RKO (cell line): Measurements from ENCODE around the gene NEFH.

Source experiments
- DNase-seq: peaks from one replicate; pipeline ENCODE4 v3.0.0-alpha.2; 2016; ENCODE audit warnings: low spot score

NEFH gene

DNA sequence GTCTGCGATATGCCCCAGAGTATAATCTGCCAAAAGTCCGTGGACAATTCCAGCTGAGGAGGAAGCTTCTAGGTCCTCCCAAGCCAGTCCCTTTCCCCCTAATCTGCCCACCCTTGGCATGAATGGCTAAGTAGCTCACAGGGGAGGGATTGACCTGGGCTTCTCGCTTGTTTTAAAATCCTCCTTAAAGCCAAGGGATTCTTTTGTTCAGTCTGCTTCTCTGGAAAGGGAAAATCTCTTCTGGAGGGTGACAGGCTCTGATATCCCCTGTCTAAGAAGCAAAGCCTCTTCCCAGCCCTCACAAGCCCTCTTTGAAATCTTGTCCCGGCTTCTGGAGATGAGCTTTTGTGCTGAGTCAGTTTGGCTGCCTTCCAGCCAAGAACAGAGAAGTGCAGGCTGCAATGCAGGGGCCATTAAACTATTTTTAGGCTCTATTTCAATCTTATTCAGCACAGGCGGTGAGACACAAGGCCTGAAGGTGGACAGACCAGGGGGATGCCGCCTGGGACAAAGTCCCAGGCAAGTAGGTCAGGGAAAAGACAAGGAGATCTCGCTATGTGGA is 23.9 kb downstream of the NEFH start:
- DNase-seq: peak; percentile 11

DNA sequence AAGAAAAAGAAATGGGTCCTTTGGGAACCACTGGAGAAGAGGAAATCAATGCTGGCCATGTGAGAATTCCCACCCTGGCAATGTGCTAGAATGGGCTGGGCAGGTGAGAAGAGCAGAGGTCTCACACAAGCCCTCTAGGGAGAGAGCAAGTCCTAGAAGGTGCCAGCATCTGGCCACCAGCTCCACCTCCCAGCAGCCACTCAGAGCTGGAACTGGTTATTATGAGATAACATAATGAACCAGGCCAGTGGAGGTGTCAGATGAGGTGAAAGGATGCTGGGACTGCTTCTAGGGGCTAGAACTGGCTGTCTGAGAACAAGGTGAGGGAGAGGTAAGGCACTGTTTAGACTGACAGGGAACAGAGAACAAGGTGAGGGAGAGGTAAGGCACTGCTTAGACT is 29.3 kb downstream of the NEFH start:
- no peak for DNase-seq

DNA sequence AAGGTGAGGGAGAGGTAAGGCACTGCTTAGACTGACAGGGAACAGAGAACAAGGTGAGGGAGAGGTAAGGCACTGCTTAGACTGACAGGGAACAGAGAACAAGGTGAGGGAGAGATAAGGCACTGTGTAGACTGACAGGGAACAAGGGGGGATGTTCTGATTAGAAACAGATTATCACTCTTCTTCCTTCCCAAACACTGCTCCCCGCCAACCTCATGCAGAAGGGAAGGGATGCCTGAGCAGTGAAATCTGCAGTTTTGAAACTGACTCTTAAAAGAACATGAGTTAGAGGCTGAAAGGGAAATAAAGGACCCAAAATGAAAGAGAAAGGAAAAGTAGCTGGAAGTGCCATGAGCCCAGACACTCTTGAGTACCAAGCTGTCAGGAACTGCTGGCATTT is 29.8 kb downstream of the NEFH start:
- DNase-seq: no peak

DNA sequence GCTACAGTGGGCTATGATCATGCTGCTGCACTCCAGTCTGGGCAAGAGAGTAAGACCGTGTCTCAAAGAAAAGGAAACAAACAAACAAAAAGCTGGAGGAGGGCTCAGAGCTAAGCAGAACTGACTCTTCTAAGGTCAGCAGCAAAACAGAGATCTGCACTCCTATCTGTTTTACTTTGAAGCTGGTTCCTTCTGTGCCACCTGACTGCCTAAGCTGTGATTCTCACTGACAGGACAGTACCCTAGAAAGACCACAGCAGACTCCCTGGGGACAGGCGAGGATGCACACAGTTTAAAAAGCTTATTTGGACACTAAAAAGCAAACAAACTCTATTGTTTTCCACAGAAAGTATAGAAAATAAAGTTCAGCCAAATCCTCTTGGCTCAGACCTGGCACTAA is 30.5 kb downstream of the NEFH start:
- no peak for DNase-seq

DNA sequence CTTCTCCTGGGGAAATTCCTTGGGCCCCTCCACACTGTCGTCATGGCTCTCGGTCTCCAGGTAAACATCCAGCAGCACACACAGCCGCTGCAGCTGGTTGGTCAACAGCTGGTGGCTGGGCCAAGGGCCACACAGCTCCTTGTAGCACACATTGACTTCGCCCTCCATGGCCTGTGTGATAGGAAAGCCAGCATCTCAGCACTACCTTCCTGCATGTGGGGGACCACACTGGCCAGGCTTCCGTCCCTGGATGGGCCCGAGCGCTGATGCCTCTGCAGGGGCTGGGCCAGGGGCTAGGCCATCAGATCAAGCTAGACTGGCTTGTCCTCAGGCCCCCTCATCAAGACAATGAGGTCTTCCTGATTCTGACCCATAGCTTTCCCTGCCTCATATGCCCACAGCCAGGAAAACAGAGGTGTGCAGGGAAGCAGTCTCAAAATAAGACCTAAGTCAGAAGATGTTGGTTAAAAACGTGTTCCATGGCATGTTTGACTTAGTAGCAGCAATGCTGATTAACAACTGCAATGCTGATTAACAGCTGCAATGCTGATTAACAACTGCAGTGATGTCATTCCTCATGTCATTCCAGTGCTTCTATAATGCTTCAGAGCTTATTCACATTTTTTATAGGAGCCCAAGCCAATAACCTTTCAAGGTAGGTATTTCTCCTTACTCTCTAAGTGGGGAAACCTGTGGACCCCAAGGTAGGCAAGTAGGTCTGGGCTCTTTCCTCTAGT is 31.3 kb downstream of the NEFH start:
- peak; percentile 12 for DNase-seq

DNA sequence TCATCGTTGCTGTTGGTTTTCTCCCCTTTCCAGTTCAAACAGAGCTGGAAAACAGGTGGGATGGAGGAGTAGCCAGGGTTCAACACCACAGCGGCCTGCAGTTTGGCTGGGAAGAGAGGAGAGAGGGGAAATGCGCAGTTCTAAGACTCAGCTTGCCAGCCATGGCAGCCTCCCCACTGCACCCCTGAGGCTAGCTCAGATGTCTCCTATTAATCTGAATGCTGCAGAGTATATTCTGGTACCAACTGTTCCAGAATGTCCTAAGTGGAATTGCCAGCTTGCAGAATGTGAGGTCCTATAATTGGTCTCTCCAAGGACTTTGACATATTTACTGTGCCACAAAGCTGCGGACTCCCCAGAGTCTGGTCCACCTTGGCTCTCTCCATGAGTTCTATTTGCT is 32.0 kb downstream of the NEFH start:
- DNase-seq: no peak

DNA sequence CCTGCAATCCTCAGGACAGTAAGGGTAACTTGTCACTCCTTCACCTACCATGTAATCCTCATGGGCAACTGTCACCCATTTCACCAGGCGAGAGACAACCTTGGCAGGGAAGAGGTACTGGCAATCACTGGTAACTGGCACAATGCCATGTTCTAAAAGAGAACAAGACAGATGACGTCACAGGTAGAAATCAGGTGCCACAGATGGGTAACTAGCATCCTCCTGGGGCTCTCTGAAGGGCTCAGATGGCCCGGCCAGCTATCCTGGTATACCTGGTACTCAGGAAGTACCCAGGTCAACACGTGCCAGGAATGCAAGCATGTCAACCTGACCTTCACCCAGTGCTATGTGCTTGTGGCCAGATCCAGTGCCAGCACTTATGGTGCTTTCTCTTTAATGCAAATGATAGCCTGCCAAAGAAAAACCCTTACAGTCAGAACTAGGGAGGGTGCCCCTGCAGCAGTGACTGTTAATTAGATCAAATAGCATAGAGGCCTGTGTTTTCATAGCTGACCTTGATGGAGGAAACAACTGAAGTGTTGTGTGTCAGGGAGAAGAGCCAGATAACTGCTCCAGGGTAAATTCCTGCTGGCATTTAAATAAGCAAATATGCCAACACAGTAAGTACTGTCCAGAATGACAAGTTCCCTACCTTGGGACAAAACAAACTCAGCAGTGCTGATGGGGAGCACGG is 37.3 kb downstream of the NEFH start:
- no peak for DNase-seq

DNA sequence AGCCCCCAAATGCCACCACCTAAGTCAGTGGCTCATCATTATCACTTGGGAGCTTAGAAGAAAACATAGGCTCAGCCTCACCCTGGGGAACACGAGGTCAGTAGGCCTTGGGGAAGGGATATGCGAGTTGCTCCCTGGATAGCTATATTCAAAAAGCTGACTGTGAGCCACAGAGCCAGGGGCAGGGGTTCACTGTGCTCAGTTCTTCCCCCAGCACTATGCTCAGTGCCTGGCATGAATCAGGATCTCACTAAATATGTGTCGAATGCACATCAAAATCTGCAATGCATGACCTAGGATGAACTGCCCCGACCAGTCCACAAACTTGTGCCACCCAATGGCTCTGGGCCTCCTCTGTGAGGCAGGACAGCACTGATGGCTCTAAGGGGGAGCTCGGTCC is 38.4 kb downstream of the NEFH start:
- DNase-seq: no peak

DNA sequence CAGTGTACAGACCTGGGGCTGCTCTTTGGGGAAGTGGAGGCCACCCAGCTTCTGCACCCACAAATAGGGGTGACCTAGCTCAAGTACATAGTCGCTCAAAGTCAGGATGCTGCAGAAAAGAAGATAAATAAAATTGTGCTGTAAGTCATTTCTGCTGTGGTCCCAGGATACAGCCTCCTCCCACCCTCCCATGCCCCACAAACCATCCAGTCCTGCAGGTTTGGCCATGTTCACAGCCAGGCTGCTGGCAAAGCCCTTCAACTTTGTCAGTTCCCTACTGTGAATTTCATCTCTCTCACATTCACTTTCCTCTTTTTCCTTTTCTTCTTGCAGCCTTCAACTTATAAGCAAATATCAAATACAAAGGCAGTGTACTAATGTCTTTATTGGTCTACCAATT is 40.0 kb downstream of the NEFH start:
- no peak for DNase-seq

DNA sequence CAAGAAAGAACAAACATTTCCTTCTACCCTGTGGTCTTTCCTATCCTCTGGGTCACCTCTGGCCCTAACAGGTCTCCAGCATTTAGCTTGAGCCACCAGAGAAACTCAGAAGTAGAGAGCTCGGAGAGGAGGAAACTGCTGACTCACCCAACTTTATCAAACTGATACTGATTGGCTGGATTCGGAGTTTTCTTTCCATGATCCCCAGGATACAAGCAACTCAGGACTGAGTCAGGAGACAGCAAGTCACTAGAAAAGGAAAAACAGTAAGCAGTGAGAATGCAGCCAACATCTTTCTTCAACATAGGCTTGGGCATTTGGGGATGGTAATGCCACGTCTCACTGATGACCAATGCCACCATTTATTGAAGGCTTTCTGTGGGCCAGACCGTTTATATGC is 40.8 kb downstream of the NEFH start:
- DNase-seq: peak; percentile 81

DNA sequence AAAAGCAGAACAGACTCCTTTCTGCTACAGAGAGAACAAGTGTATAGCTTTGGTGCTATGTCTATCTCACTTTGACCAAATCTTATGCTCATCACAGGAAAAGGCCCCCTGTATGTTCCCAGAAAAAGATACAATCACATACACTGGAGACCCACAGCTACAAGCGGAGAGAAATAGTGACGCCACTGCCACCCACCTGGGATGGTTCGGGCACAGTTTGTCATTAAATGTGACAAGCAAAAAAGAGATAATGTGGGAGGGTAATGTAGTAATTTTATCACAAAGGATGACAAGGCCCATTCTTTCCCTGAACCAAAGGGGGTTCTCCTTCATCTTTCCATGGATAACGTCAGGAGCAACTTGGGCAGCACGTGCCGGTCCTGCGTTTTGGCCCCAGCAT is 41.5 kb downstream of the NEFH start:
- no peak for DNase-seq

DNA sequence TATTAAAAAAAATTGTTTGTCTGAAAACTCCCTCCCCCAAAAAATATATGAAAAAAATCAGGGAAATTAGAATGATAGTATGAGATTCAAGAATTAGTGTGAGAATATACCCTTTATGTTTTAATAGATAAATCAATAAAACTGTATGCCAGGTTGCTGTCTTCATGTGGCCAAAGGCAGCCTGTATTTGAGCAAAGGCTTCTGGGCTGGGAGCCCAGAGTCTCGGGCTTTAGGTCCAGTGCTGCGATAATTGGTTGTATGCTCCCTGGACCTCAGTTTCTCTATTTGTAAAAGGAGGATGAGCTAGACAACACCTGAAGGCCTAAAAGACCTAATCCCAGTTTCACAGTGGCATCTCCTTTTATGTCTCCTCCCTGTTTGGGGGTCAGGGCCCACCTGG is 43.7 kb downstream of the NEFH start:
- DNase-seq: no peak

DNA sequence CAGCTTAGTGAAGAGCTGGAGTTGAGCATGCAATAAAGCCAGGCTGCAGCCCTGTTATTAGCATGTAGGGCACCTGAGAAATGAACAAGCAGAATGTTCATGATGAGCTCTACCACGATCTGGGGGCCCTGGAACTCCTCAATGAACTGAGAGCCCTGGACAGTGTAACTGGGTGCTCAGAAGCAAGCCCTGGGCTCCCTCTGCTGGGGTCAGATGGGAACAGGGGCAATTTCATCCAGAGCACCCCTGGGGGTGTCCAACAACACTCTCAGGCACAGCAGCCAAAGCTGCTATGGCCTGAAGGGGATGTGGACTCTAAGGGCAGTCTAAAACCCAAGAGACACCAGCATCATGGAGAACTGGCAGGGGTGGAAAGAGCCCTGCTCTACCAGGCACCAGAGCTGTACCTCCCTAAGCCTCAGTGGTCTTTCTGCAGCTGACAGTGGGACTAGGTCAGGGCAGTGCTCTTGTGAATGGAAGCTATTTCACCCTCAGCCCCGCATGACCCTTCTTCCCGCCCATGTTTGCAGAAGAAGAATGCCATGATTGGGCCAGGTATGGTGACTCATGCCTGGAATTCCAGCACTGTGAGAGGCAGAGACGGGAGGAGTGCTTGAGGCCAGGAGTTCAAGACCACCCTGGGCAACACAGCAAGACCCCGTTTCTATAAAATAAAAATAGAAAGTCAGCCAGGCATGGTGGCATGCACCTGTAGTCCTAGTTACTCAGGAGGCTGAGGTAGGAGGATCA is 44.6 kb downstream of the NEFH start:
- peak; percentile 35 for DNase-seq

DNA sequence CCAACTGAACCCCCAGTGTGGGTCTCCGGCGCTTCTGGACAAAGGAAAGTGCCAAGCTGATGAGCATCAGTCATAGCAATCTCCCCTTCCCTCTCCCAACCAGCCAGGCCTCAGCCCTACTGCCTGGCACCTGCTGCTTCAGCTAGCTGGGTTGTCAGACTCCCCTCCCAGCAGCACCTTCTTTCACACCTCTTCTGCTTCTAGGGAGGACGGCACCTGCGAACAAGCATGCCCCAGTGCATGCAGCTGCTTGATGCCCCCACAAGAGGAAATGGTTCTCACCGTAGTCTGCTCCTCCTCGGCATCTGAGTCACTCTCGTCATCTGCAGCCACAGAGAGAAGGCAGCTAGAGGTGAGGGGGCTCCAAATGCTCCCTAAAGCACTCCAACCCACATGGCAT is 48.1 kb downstream of the NEFH start:
- no peak for DNase-seq

DNA sequence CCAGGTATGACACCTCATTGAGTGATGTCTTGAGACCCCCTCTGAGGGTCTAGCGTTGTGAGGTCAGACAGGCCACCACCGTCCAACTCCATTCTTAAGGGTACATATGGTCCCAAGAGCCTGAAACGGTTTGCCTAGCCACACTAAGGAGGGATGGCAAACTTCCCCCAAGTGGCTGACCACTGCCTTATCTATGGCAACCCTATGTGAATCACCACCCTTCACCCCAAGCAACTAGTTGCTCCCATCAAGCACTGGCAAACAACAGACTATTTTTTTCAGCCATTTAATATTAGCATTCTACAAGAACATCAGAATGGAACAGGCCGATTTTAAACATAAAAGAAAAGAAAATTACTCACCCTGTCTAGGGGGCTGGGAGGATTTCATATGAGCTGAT is 50.7 kb downstream of the NEFH start:
- no peak for DNase-seq

DNA sequence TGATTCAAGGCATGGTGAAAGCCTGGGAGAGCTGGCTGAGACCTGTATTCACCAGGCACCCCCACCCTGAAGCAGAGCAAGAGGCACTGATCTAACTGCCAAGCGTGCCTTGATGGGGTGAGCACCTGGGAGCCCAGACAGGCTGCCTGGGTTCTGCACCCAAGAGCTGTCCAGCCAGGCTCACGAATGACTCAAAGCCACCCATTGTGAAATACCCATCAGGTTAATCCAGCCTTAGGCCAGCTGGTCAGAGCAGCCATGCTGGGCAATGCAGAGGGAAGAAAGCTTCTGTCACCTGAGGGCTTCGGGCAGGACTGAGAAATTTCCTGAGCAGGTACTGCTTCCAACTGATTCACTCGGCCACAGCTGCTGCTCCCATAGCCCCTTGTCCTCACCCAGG is 51.4 kb downstream of the NEFH start:
- DNase-seq: no peak

DNA sequence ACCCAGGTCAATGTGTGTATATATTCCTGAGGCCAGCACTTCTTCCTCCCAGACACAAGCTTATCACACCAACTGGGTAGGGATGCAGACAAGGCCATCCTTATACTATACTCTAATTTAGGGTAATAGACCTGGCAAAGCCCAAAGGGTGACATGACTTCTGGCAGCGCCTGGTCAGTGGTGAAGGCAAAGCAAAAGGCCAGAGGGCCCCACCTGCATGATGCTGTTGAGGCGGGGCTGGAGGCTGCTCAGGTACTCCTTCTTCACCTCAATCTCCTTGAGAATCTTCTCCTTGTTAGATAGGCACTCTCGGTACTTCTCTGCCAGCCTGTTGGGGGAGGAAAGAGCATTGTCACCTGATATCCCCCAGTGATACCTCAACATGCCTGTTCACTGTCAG is 56.4 kb downstream of the NEFH start:
- DNase-seq: no peak

DNA sequence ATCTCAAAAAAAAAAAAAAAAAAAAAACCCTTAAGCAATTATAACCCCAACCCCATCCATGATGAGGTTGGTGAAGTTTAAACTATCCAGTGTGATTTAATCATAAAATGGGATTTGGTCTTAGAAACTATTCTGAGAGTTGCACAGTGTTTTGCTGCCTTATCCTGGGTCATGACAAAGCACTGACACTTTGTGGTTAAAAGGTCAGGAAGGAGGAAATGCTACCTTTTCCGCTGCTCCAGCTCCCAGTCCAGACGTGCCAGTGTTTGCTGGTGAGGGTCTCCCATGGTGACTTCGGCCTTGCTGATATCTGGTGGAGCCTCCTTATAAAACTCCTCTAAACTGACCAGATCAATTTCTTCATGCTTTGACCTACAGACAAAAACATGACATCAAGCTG is 59.1 kb downstream of the NEFH start:
- DNase-seq: no peak
